HEK293 (cell line): ENCODE results near the gene CAMK2N2.

Experiments used
- CTCF ChIA-PET: fragments of 350-600 bp; formaldehyde crosslinking; extraction: SDS; loops from one replicate; lab custom pipeline; 2021; ENCODE audit warnings: antibody characterized with exemption; lab: Yijun Ruan, JAX
- POLR2A ChIA-PET: fragments of 300-600 bp; formaldehyde crosslinking; extraction: SDS; loops from one replicate; lab custom pipeline; 2020; ENCODE audit warnings: antibody characterized with exemption, inconsistent platforms; lab: Yijun Ruan, JAX
- H3K27ac ChIP-seq: fragments of 200-500 bp; sonication (Bioruptor generic); 2 replicates; pipeline ENCODE4 v1.5.1; 2014; ENCODE audit warnings: low read depth, low read length, control low read depth, inconsistent platforms; ENCODE audit errors: extremely low read depth
- H3K36me3 ChIP-seq, 2 experiments: fragments of 200-500 bp in 1 of 2; sonication (Bioruptor generic) in 1 of 2; 1 replicate in 1 of 2; 2 replicates in 1 of 2; pipeline ENCODE4 v1.5.1; 2014 to 2017; ENCODE audit warnings: inconsistent platforms in 2 of 2, low read length in 2 of 2; ENCODE audit not compliant: control insufficient read depth in 2 of 2, insufficient read depth in 1 of 2
- H3K4me1 ChIP-seq: fragments of 200-500 bp; sonication (Bioruptor generic); 2 replicates; pipeline ENCODE4 v1.5.1; 2014; ENCODE audit warnings: mild to moderate bottlenecking, low read length, inconsistent platforms; ENCODE audit not compliant: control insufficient read depth, insufficient read depth
- H3K4me3 ChIP-seq: 2 replicates; pipeline ENCODE4 v1.5.1; 2011; ENCODE audit warnings: low read depth, mild to moderate bottlenecking, control low read depth, low read length, moderate library complexity
- H3K9me3 ChIP-seq: fragments of 200-500 bp; sonication (Bioruptor generic); 2 replicates; pipeline ENCODE4 v1.5.1; 2014; ENCODE audit warnings: low read depth, low read length, inconsistent platforms; ENCODE audit not compliant: control insufficient read depth, insufficient read depth
- BCL11B ChIP-seq: fragments of 450-650 bp; formaldehyde crosslinking; IDR thresholded peaks from 2 replicates; pipeline ENCODE4 v1.5.1; 2016; ENCODE audit warnings: low read depth, missing biosample characterization, missing genetic modification characterization
- GLI2 ChIP-seq: fragments of 450-650 bp; formaldehyde crosslinking; IDR thresholded peaks from 2 replicates; pipeline ENCODE4; 2017; ENCODE audit warnings: missing biosample characterization, missing genetic modification characterization, low read depth, borderline replicate concordance
- MZF1 ChIP-seq: fragments of 450-650 bp; formaldehyde crosslinking; IDR thresholded peaks from 2 replicates; pipeline ENCODE4 v1.5.1; 2017; ENCODE audit warnings: missing biosample characterization, missing genetic modification characterization, borderline replicate concordance
- OVOL3 ChIP-seq: fragments of 450-650 bp; formaldehyde crosslinking; IDR thresholded peaks from 2 replicates; pipeline ENCODE4 v1.5.1; 2016; ENCODE audit warnings: missing biosample characterization, missing genetic modification characterization
- SCRT1 ChIP-seq: fragments of 450-650 bp; formaldehyde crosslinking; IDR thresholded peaks from 2 replicates; pipeline ENCODE4 v1.5.1; 2016; ENCODE audit warnings: missing biosample characterization, missing genetic modification characterization, borderline replicate concordance
- SCRT2 ChIP-seq: fragments of 450-650 bp; formaldehyde crosslinking; IDR thresholded peaks from 2 replicates; pipeline ENCODE4 v1.5.1; 2016; ENCODE audit warnings: missing biosample characterization, missing genetic modification characterization
- SP2 ChIP-seq: fragments of 450-650 bp; formaldehyde crosslinking; IDR thresholded peaks from 2 replicates; pipeline ENCODE4 v1.5.1; 2016; ENCODE audit warnings: missing biosample characterization, missing genetic modification characterization
- TCF7L2 ChIP-seq: IDR thresholded peaks from 2 replicates; pipeline ENCODE4 v1.6.1; 2011; ENCODE audit warnings: low read depth, mild to moderate bottlenecking, inconsistent platforms, low read length, moderate library complexity, borderline replicate concordance
- ZFP37 ChIP-seq: fragments of 450-650 bp; formaldehyde crosslinking; IDR thresholded peaks from 2 replicates; pipeline ENCODE4 v1.5.1; 2016; ENCODE audit warnings: missing biosample characterization, missing genetic modification characterization
- ZNF138 ChIP-seq: fragments of 450-650 bp; formaldehyde crosslinking; IDR thresholded peaks from 2 replicates; pipeline ENCODE4 v1.5.1; 2016; ENCODE audit warnings: missing biosample characterization, missing genetic modification characterization, borderline replicate concordance
- ZNF184 ChIP-seq: fragments of 450-650 bp; IDR thresholded peaks from 2 replicates; pipeline ENCODE4 v1.5.1; 2018; ENCODE audit warnings: missing biosample characterization, mild to moderate bottlenecking, missing genetic modification characterization
- ZNF19 ChIP-seq: fragments of 450-650 bp; formaldehyde crosslinking; IDR thresholded peaks from 2 replicates; pipeline ENCODE4; 2016; ENCODE audit warnings: missing biosample characterization, missing genetic modification characterization, low read depth
- ZNF335 ChIP-seq: fragments of 450-650 bp; formaldehyde crosslinking; conservative IDR thresholded peaks from 2 replicates; pipeline ENCODE4 v1.5.1; 2016; ENCODE audit warnings: missing biosample characterization, missing genetic modification characterization
- ZNF433 ChIP-seq: fragments of 450-650 bp; formaldehyde crosslinking; IDR thresholded peaks from 2 replicates; pipeline ENCODE4 v1.5.1; 2016; ENCODE audit warnings: missing biosample characterization, missing genetic modification characterization, low read depth
- ZNF473 ChIP-seq: fragments of 450-650 bp; formaldehyde crosslinking; IDR thresholded peaks from 2 replicates; pipeline ENCODE4 v1.5.1; 2017; ENCODE audit warnings: missing biosample characterization, missing genetic modification characterization
- ZNF529 ChIP-seq: fragments of 450-650 bp; formaldehyde crosslinking; IDR thresholded peaks from 2 replicates; pipeline ENCODE4 v1.5.1; 2017; ENCODE audit warnings: missing genetic modification characterization, missing biosample characterization; ENCODE audit not compliant: insufficient replicate concordance
- ZNF549 ChIP-seq: fragments of 450-650 bp; IDR thresholded peaks from 2 replicates; pipeline ENCODE4 v1.5.1; 2018; ENCODE audit warnings: missing biosample characterization, missing genetic modification characterization, mild to moderate bottlenecking, inconsistent platforms, moderate library complexity
- ZNF621 ChIP-seq: fragments of 450-650 bp; formaldehyde crosslinking; IDR thresholded peaks from 2 replicates; pipeline ENCODE4 v1.5.1; 2017; ENCODE audit warnings: missing biosample characterization, missing genetic modification characterization
- ZNF670 ChIP-seq: fragments of 450-650 bp; formaldehyde crosslinking; IDR thresholded peaks from 2 replicates; pipeline ENCODE4 v1.5.1; 2016; ENCODE audit warnings: missing biosample characterization, missing genetic modification characterization, low read depth
- TF ChIP-seq, protein P1 (sequence below): fragments of 450-650 bp; formaldehyde crosslinking; IDR thresholded peaks from 2 replicates; pipeline ENCODE4 v1.5.1; 2016; ENCODE audit warnings: missing biosample characterization, missing genetic modification characterization
- TF ChIP-seq, protein P2 (sequence below): fragments of 450-650 bp; formaldehyde crosslinking; IDR thresholded peaks from 2 replicates; pipeline ENCODE4 v1.5.1; 2017; ENCODE audit warnings: missing biosample characterization, mild to moderate bottlenecking, missing genetic modification characterization, moderate library complexity

CAMK2N2 gene

DNA sequence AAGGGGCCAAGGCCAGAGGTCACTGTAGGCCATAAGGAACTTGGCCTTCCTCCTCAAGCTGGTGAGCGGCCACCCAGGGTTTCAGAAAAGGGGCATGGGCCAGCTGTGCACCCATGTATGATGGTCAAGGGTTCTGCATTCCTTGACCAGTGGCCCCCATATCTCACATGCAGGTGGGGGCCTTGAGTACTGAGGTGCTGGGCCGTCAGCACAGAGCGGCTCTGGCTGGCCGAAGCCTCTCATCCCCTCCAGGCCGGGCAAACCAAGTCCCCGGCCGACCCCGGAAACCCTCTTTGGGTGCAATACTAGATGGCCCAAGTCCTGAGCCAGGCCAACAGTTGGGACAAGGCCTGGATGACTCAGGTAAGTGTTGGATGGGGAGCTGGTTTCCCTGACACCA is 22.1 kb downstream of the CAMK2N2 start (continued):
- no peak for TF ChIP-seq ZNF184 (tag by site-specific recombination)

DNA sequence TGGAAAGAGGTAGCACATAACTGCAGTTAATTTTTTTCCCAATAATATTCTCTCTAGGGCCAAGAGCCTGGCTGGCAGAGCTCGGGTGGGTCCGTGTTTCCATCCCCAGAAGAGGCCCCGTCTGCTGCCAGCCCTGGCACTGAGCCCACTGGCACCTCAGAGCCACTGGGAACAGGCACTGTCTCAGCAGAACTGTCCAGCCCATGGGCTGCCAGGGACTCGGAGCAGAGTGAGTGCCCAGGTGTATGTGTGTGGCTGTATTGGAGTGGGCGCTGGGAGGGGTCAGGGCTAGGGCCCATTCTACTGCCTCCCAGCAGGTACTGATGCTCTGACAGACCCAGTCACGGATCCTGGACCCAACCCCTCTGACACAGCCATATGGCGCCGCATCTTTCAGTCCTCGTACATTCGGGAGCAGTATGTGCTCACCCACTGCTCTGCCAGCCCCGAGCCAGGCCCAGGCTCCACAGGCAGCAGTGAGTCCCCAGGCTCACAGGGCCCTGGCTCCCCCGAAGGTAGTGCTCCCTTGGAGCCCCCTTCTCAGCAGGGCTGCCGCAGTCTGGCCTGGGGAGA is 23.0 kb downstream of the CAMK2N2 start:
- Histone ChIP-seq H3K4me1 (no peaks in the 10 kb centered on the region), H3K9me3 (no peaks in the 10 kb centered on the region), H3K27ac (no peak overlapping the region), H3K4me3 (no peak overlapping the region), H3K36me3 (peaks cover 0 to 17% of the 10 kb centered on the region in 2 experiments; a peak in 1 of 3 replicates)
- CTCF ChIA-PET: interaction anchor here (0.8 to 8.7 kb wide), 3 partner anchors 9 to 11 kb away, joined by 5 to 66 read pairs (median 5); partner anchors contain the start of genes EEF1AKMT4 and VWA5B2
- no peak for TF ChIP-seq ZNF473 (tag by site-specific recombination)
- no peak for TF ChIP-seq OVOL3 (tag by site-specific recombination)
- TF ChIP-seq SP2 (tag by site-specific recombination): no peak
- no peak for TF ChIP-seq BCL11B
- no peak for TF ChIP-seq ZNF549 (tag by site-specific recombination)
- TF ChIP-seq GLI2: no peak
- no peak for TF ChIP-seq MZF1
- TF ChIP-seq ZNF621 (tag by site-specific recombination): no peak
- no peak for TF ChIP-seq ZNF433
- TF ChIP-seq, protein P1, sequence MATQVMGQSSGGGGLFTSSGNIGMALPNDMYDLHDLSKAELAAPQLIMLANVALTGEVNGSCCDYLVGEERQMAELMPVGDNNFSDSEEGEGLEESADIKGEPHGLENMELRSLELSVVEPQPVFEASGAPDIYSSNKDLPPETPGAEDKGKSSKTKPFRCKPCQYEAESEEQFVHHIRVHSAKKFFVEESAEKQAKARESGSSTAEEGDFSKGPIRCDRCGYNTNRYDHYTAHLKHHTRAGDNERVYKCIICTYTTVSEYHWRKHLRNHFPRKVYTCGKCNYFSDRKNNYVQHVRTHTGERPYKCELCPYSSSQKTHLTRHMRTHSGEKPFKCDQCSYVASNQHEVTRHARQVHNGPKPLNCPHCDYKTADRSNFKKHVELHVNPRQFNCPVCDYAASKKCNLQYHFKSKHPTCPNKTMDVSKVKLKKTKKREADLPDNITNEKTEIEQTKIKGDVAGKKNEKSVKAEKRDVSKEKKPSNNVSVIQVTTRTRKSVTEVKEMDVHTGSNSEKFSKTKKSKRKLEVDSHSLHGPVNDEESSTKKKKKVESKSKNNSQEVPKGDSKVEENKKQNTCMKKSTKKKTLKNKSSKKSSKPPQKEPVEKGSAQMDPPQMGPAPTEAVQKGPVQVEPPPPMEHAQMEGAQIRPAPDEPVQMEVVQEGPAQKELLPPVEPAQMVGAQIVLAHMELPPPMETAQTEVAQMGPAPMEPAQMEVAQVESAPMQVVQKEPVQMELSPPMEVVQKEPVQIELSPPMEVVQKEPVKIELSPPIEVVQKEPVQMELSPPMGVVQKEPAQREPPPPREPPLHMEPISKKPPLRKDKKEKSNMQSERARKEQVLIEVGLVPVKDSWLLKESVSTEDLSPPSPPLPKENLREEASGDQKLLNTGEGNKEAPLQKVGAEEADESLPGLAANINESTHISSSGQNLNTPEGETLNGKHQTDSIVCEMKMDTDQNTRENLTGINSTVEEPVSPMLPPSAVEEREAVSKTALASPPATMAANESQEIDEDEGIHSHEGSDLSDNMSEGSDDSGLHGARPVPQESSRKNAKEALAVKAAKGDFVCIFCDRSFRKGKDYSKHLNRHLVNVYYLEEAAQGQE (tag by site-specific recombination): no peak
- TF ChIP-seq ZNF138 (tag by site-specific recombination): no peak
- no peak for TF ChIP-seq ZNF19 (tag by site-specific recombination)
- TF ChIP-seq ZNF670 (tag by site-specific recombination): no peak
- no peak for TF ChIP-seq TCF7L2
- no peak for TF ChIP-seq ZNF335 (tag by site-specific recombination)
- no peak for TF ChIP-seq ZNF529 (tag by site-specific recombination)
- POLR2A ChIA-PET: interaction anchor here (1.2 kb wide), 1 partner anchor 8 kb away, joined by 4 read pairs; no protein-coding TSS in a partner anchor

DNA sequence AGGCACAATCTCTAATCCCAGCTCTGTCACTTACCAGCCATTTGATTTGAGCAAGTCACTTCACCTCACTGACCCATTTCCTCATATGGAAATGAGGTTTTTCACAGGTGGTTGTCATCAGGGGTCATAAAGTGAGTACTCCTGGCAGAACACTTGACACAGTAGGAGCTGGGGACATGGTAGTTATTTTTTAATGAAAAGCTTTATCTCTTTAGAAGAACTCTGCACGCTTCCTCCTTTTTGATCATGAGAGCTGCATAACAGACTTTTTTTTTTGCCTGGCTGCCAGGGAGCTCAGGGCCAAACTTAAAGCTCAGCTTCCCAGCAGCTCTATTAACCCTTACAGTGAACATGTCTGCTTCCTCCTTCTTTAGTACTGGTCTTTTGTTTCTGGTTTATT is 23.5 kb downstream of the CAMK2N2 start:
- ChIA-PET POLR2A (interaction anchor here (1.2 kb wide), 1 partner anchor 9 kb away, joined by 4 read pairs; no protein-coding TSS in a partner anchor), CTCF (interaction anchor here (0.8 to 8.7 kb wide), 3 partner anchors 9 to 12 kb away, joined by 5 to 66 read pairs (median 5); partner anchors contain the start of genes EEF1AKMT4 and VWA5B2)
- no peaks in the 10 kb centered on the region for H3K9me3 ChIP-seq
- TF ChIP-seq, protein P2, sequence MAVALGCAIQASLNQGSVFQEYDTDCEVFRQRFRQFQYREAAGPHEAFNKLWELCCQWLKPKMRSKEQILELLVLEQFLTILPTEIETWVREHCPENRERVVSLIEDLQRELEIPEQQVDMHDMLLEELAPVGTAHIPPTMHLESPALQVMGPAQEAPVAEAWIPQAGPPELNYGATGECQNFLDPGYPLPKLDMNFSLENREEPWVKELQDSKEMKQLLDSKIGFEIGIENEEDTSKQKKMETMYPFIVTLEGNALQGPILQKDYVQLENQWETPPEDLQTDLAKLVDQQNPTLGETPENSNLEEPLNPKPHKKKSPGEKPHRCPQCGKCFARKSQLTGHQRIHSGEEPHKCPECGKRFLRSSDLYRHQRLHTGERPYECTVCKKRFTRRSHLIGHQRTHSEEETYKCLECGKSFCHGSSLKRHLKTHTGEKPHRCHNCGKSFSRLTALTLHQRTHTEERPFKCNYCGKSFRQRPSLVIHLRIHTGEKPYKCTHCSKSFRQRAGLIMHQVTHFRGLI (tag by site-specific recombination): no peak
- TF ChIP-seq SCRT1 (no peak), ZFP37 (tag by site-specific recombination) (no peak), SCRT2 (no peak)
- H3K4me1 ChIP-seq: no peaks in the 10 kb centered on the region
- H3K36me3 ChIP-seq: peaks cover 0 to 12% of the 10 kb centered on the region in 2 experiments; a peak in 1 of 3 replicates
- no peak overlapping the region for H3K27ac ChIP-seq
- H3K4me3 ChIP-seq: no peak overlapping the region
